HCT116 (cell line): ENCODE measurements around the gene NSFL1C. TPM values are rescaled to one million over a fixed set of nuclear protein-coding genes. Genes with fewer than 3 reads are reported as not detected.
A peak's percentile ranks its signal among the peaks of the same experiment; 100 is the strongest.

Source experiments
- ATAC-seq: fragments of 200-7000 bp; cut with Tn5 transposase; 2 replicates; pipeline ENCODE4 v1.9.1; 2020; ENCODE audit warnings: mild to moderate bottlenecking, moderate library complexity
- BruUV-seq: library from RNA; stranded (reverse); fragments of 400-500 nt; replicated peaks from 2 replicates; lab custom pipeline; 2021; lab: Mats Ljungman, UMichigan
- CTCF ChIA-PET: fragments of 300-600 bp; sonication (Branson Sonifier 250); formaldehyde crosslinking; loops from one replicate; lab custom pipeline; 2021; ENCODE audit warnings: antibody characterized with exemption; lab: Charles Lee
- POLR2A ChIA-PET: fragments of 300-600, 350-600 bp; sonication (Branson Sonifier 250); formaldehyde crosslinking; loops from one replicate; lab custom pipeline; 2021; ENCODE audit warnings: antibody characterized with exemption; lab: Charles Lee
- RAD21 ChIA-PET, 2 experiments: fragments of 300-600 bp; sonication (Branson Sonifier 250); formaldehyde crosslinking; loops; one replicate each; lab custom pipeline; 2023; ENCODE audit warnings: low total read pairs in 2 of 2; ENCODE audit not compliant: uncharacterized antibody in 2 of 2, unreplicated experiment in 2 of 2, low non-redundant PET in 1 of 2; lab: Charles Lee
- DNase-seq: peaks from one replicate; pipeline ENCODE4 v3.0.0-alpha.2; 2010; ENCODE audit warnings: low read depth, low spot score
- H2AFZ ChIP-seq: fragments of 200-600 bp; shearing (Covaris generic), sonication (generic); 2 replicates; pipeline ENCODE4 v1.6.1; 2017; ENCODE audit warnings: low read depth, mixed run types, mixed read lengths, antibody characterized with exemption, low read length; ENCODE audit not compliant: poor library complexity, severe bottlenecking
- H3K27ac ChIP-seq: 2 replicates; pipeline ENCODE4 v1.5.1; 2012; ENCODE audit warnings: low read depth, low read length
- H3K27me3 ChIP-seq: fragments of 200-600 bp; sonication (generic); 2 replicates; pipeline ENCODE4 v1.6.1; 2016; ENCODE audit warnings: mixed run types, low read length, mixed read lengths; ENCODE audit not compliant: insufficient read depth
- H3K36me3 ChIP-seq, 2 experiments: fragments of 200-500 bp in 1 of 2; fragments of 200-600 bp in 1 of 2; sonication (Bioruptor generic) in 1 of 2; sonication (generic) in 1 of 2; 2 replicates each; pipeline versions ENCODE4 v1.5.1 to v1.6.1; 2014 to 2016; ENCODE audit warnings: low read length in 2 of 2, inconsistent platforms in 1 of 2, mixed read lengths in 1 of 2, mixed run types in 1 of 2; ENCODE audit not compliant: insufficient read depth in 2 of 2, control insufficient read depth in 1 of 2
- H3K4me1 ChIP-seq, 2 experiments: fragments of 200-600 bp in 1 of 2; sonication (generic) in 1 of 2; 2 replicates each; pipeline versions ENCODE4 v1.5.1 to v1.6.1; 2012 to 2017; ENCODE audit warnings: low read length in 2 of 2, inconsistent platforms in 1 of 2, mild to moderate bottlenecking in 1 of 2, mixed read lengths in 1 of 2, mixed run types in 1 of 2, moderate library complexity in 1 of 2; ENCODE audit not compliant: insufficient read depth in 2 of 2, control insufficient read depth in 1 of 2
- H3K4me2 ChIP-seq: fragments of 200-600 bp; sonication (generic); 2 replicates; pipeline ENCODE4 v1.6.1; 2017; ENCODE audit warnings: mixed run types, low read length, mixed read lengths
- H3K4me3 ChIP-seq, 2 experiments: fragments of 200-600 bp in 1 of 2; sonication (generic) in 1 of 2; replicated peaks in 1 of 2; 2 replicates each; pipeline ENCODE4 v1.5.1; 2011 to 2016; ENCODE audit warnings: low read length in 2 of 2, control low read depth in 1 of 2, low read depth in 1 of 2, mild to moderate bottlenecking in 1 of 2, mixed read lengths in 1 of 2, mixed run types in 1 of 2
- H3K79me2 ChIP-seq: fragments of 200-600 bp; sonication (generic); 2 replicates; pipeline ENCODE4 v1.6.1; 2017; ENCODE audit warnings: mild to moderate bottlenecking, mixed run types, low read length, moderate library complexity, mixed read lengths; ENCODE audit not compliant: insufficient read depth
- H3K9ac ChIP-seq: fragments of 200-600 bp; sonication (generic); 2 replicates; pipeline ENCODE4 v1.6.1; 2016; ENCODE audit warnings: low read length, mixed read lengths
- H3K9me2 ChIP-seq: fragments of 200-600 bp; sonication (generic), shearing (Covaris generic); 2 replicates; pipeline ENCODE4 v1.6.1; 2017; ENCODE audit warnings: mixed run types, mild to moderate bottlenecking, moderate library complexity; ENCODE audit not compliant: insufficient read depth
- H3K9me3 ChIP-seq, 2 experiments: fragments of 200-500 bp in 1 of 2; fragments of 200-600 bp in 1 of 2; sonication (Bioruptor generic) in 1 of 2; sonication (generic) in 1 of 2; 2 replicates each; pipeline ENCODE4 v1.6.1; 2014 to 2017; ENCODE audit warnings: low read length in 2 of 2, mixed read lengths in 2 of 2, inconsistent platforms in 1 of 2, low read depth in 1 of 2, mild to moderate bottlenecking in 1 of 2, mixed run types in 1 of 2, moderate library complexity in 1 of 2; ENCODE audit not compliant: control insufficient read depth in 1 of 2, insufficient read depth in 1 of 2
- H4K20me1 ChIP-seq: fragments of 200-600 bp; sonication (generic), shearing (Covaris generic); 2 replicates; pipeline ENCODE4 v1.6.1; 2017; ENCODE audit warnings: mixed run types, mild to moderate bottlenecking, moderate library complexity; ENCODE audit not compliant: insufficient read depth
- CBX3 ChIP-seq: IDR thresholded peaks from 2 replicates; pipeline ENCODE4 v1.6.1; 2012; ENCODE audit warnings: low read depth
- CEBPB ChIP-seq: IDR thresholded peaks from 2 replicates; pipeline ENCODE4 v1.6.1; 2012; ENCODE audit warnings: low read depth
- CTCF ChIP-seq, 3 experiments: fragments of 200-600 bp in 1 of 3; sonication (generic) in 1 of 3; IDR thresholded peaks in 2 of 3; conservative IDR thresholded peaks in 1 of 3; 2 replicates each; pipeline ENCODE4 v1.5.1; 2012 to 2017; ENCODE audit warnings: low read depth in 2 of 3, low read length in 2 of 3, antibody characterized with exemption in 1 of 3, borderline replicate concordance in 1 of 3, control low read depth in 1 of 3, mild to moderate bottlenecking in 1 of 3, mixed read lengths in 1 of 3, mixed run types in 1 of 3, moderate library complexity in 1 of 3; ENCODE audit not compliant: insufficient read depth in 1 of 3
- ELF1 ChIP-seq: IDR thresholded peaks from 2 replicates; pipeline ENCODE4 v1.6.1; 2012; ENCODE audit warnings: low read depth, borderline replicate concordance
- EZH2 ChIP-seq: fragments of 200-600 bp; sonication (generic); IDR thresholded peaks from 2 replicates; pipeline ENCODE4 v1.6.1; 2017; ENCODE audit warnings: antibody characterized with exemption, mixed run types
- EZH2phosphoT487 ChIP-seq: fragments of 200-600 bp; IDR thresholded peaks from 2 replicates; pipeline ENCODE4 v1.6.1; 2018; ENCODE audit warnings: antibody characterized with exemption, borderline replicate concordance
- FOSL1 ChIP-seq: IDR thresholded peaks from 2 replicates; pipeline ENCODE4 v1.6.1; 2012; ENCODE audit warnings: low read depth
- POLR2AphosphoS5 ChIP-seq: IDR thresholded peaks from 2 replicates; pipeline ENCODE4 v1.6.1; 2011; ENCODE audit warnings: mild to moderate bottlenecking, low read depth, low read length, moderate library complexity
- REST ChIP-seq: IDR thresholded peaks from 2 replicates; pipeline ENCODE4 v1.6.1; 2012; ENCODE audit warnings: low read depth
- SIN3A ChIP-seq: IDR thresholded peaks from 2 replicates; pipeline ENCODE4 v1.6.1; 2012; ENCODE audit warnings: low read depth
- SP1 ChIP-seq: IDR thresholded peaks from 2 replicates; pipeline ENCODE4 v1.6.1; 2012; ENCODE audit warnings: low read depth
- SRF ChIP-seq: IDR thresholded peaks from 2 replicates; pipeline ENCODE4 v1.6.1; 2012; ENCODE audit warnings: low read depth
- TCF7L2 ChIP-seq: IDR thresholded peaks from 2 replicates; pipeline ENCODE4 v1.7.0; 2011; ENCODE audit warnings: borderline replicate concordance, inconsistent platforms; ENCODE audit not compliant: insufficient read depth, insufficient read length; ENCODE audit errors: extremely low read depth
- intact Hi-C: fragments of 100-400 bp; cut with micrococcal nuclease; formaldehyde crosslinking; loops from 2 replicates; pipeline ENCODE4 v1.10.0; 2022
- total RNA-seq: library from RNA; stranded (reverse); gene quantifications from one replicate; pipeline ENCODE4 v1.2.1, GENCODE V29; 2021; ENCODE audit not compliant: unreplicated experiment

NSFL1C gene
- total RNA-seq, 1 experiment from 2014 or later, result 93.4 TPM

- Histone ChIP-seq H3K27ac (peak overlapping the region; percentile 0; the same call in 1 of the 2 replicates), H3K79me2 (no peaks in the 10 kb centered on the region), H3K4me2 (peak overlapping the region; percentile 75), H3K9ac (peak overlapping the region; percentile 9; the same call in 1 of the 2 replicates)
- CTCF ChIA-PET, result no interaction called here
- POLR2A ChIA-PET, result no interaction called here
- TF ChIP-seq CBX3 (no peak), FOSL1 (peak; percentile 32; the same call in 1 of the 2 replicates), SP1 (0 out of 2 replicates have a peak, but pooled peaks have one; percentile 17), ELF1 (no peak), EZH2phosphoT487 (no peak), TCF7L2 (no peak), CEBPB (no peak), POLR2AphosphoS5 (no peak), EZH2 (no peak), SIN3A (no peak), REST (no peak), CTCF (IDR thresholded peaks at IDR 0.05 in 2 of 3, conservative IDR thresholded peaks at IDR 0.05 in 1 of 3; ENCODE audit: borderline replicate concordance in 1 of 3, insufficient read depth in 1 of 3, low read depth in 2 of 3, low read length in 2 of 3) (no peak), SRF (no peak)
- TF ChIP-seq, all 23 proteins: peak for 2
- Histone ChIP-seq H3K9me3 (peaks cover 0 to 8% of the 10 kb centered on the region in 2 experiments; a peak in 1 of 4 replicates), H4K20me1 (no peaks in the 10 kb centered on the region), H2AFZ (no peak overlapping the region), H3K9me2 (no peaks in the 10 kb centered on the region), H3K4me3 (peak overlapping the region in 1 of 2 experiments; percentile 20; a peak in 1 of 4 replicates), H3K27me3 (no peaks in the 10 kb centered on the region), H3K36me3 (no peaks in the 10 kb centered on the region), H3K4me1 (peaks cover 28 to 41% of the 10 kb centered on the region in 2 experiments)
- intact Hi-C loops, result no loop called here
- ATAC-seq, result peak; percentile 47
- no TSS peak for BruUV-seq
- peak; percentile 38 for DNase-seq
- RAD21 ChIA-PET, result no interaction called here
Observed at GRCh38 chr20:1417273-1417672, 49.4 kb downstream of the NSFL1C start.
